Activated CD8-positive, alpha-beta memory T cell treated with anti-CD3 and anti-CD28 coated beads, Interleukin-2, amount 50 U/mL, for 24 hours (primary cell): ENCODE data around the gene CEACAM1.
"Not testable (repeated sequence)": the region's sequence is repeated elsewhere in the genome, so short reads cannot be mapped to it uniquely, and the experiment has no call there.

ENCODE experiments used
- DNase-seq: peaks from one replicate; pipeline ENCODE4 v3.0.0-alpha.2; 2020; ENCODE audit errors: extremely low read depth

The CEACAM1 gene

GRCh38 chr19:42511340-42511739, 16.9 kb downstream of the CEACAM1 start:
- DNase-seq: no peak

GRCh38 chr19:42508892-42509444, 19.3 kb downstream of the CEACAM1 start:
- DNase-seq: no peak

GRCh38 chr19:42505066-42505465, 23.2 kb downstream of the CEACAM1 start:
- no peak for DNase-seq

- DNase-seq: no peak
Measured at GRCh38 chr19:42501733-42502132, 26.5 kb downstream of the CEACAM1 start.

GRCh38 chr19:42501243-42501642, 27.0 kb downstream of the CEACAM1 start:
- not testable (repeated sequence) for DNase-seq

GRCh38 chr19:42498169-42498757, 30.0 kb downstream of the CEACAM1 start:
- no peak for DNase-seq

- DNase-seq: no peak
Measured at GRCh38 chr19:42497492-42498168, 30.7 kb downstream of the CEACAM1 start.

GRCh38 chr19:42496460-42497133, 31.7 kb downstream of the CEACAM1 start:
- DNase-seq: no peak

- DNase-seq: no peak
Measured at GRCh38 chr19:42495663-42496062, 32.6 kb downstream of the CEACAM1 start.

- DNase-seq: no peak
Measured at GRCh38 chr19:42494321-42494720, 34.0 kb downstream of the CEACAM1 start.

- no peak for DNase-seq
Measured at GRCh38 chr19:42488783-42489521, 39.3 kb downstream of the CEACAM1 start.

- DNase-seq: no peak
Measured at GRCh38 chr19:42487798-42488178, 40.5 kb downstream of the CEACAM1 start.

GRCh38 chr19:42487032-42487797, 41.1 kb downstream of the CEACAM1 start:
- no peak for DNase-seq

GRCh38 chr19:42485036-42485435, 43.2 kb downstream of the CEACAM1 start:
- not testable (repeated sequence) for DNase-seq

- no peak for DNase-seq
Measured at GRCh38 chr19:42480335-42481095, 47.8 kb downstream of the CEACAM1 start.

- no peak for DNase-seq
Measured at GRCh38 chr19:42479736-42480135, 48.5 kb downstream of the CEACAM1 start.

- DNase-seq: no peak
Measured at GRCh38 chr19:42478765-42479311, 49.4 kb downstream of the CEACAM1 start.

GRCh38 chr19:42477933-42478332, 50.3 kb downstream of the CEACAM1 start:
- DNase-seq: no peak

GRCh38 chr19:42477117-42477516, 51.2 kb downstream of the CEACAM1 start:
- no peak for DNase-seq

- DNase-seq: no peak
Measured at GRCh38 chr19:42475366-42475765, 52.9 kb downstream of the CEACAM1 start.
